GM06990 (cell line): ENCODE results near the gene GRM4.

Source experiments
- DNase-seq: peaks from one replicate; pipeline ENCODE4 v3.0.0-alpha.2; 2011; ENCODE audit not compliant: insufficient read length; ENCODE audit errors: extremely low read depth
- H3K27me3 ChIP-seq: replicated peaks from 2 replicates; pipeline ENCODE4 v1.6.0; 2011; ENCODE audit warnings: low read length; ENCODE audit not compliant: control insufficient read depth, insufficient read depth
- H3K36me3 ChIP-seq: 2 replicates; pipeline ENCODE4 v1.5.1; 2011; ENCODE audit warnings: low read length; ENCODE audit not compliant: control insufficient read depth, insufficient read depth
- H3K4me3 ChIP-seq: replicated peaks from 2 replicates; pipeline ENCODE4 v1.5.1; 2011; ENCODE audit warnings: low read depth, mild to moderate bottlenecking, control low read depth, low read length
- CTCF ChIP-seq: IDR thresholded peaks from 2 replicates; pipeline ENCODE4 v1.5.1; 2011; ENCODE audit warnings: low read length, control low read depth, mild to moderate bottlenecking, inconsistent platforms; ENCODE audit not compliant: insufficient read depth, poor library complexity, severe bottlenecking

Gene GRM4

DNA sequence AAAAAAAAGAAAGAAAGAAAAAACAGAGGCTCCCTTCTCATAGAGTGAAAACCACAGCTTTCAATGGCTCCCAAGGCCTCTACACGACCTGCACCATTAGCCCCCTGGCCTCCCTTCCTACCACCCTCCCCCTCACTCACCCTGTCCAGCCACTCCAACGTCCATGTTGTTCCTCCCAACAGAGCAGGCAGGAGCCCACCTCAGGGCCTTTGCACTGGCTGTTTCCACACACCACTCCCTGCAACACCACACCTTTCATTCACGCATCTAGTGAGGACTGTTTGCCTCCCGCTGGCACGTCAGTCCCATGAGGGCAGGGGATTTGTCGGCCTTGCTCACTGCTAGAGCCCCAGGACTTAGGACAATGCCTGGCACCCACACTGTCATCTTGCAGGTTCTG, 39.5 kb downstream of the GRM4 start:
- DNase-seq, result no peak
- peaks cover 5% of the 10 kb centered on the region for H3K27me3 ChIP-seq
- TF ChIP-seq CTCF, result no peak
- H3K4me3 ChIP-seq, result no peak overlapping the region
- H3K36me3 ChIP-seq, result no peaks in the 10 kb centered on the region

DNA sequence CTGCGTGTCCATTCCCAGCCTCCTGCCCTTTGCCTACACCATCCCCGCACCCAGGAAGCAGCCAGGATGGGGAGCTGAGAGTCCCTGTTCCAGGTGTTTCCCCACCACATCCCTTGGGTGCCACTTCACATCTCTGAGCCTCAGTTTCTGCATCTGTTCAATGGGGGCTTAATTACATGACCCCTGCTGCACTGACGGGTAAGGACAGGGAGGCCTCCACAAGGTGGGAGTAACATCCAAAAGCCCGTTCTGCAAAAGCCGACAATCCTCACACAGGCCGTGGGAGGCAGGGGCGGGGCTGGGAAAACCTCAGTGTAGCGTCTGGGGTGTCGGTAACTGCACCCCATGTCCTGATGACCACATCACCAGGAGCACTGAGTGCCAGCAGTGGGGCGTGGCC, 41.3 kb downstream of the GRM4 start:
- Histone ChIP-seq H3K4me3 (no peak overlapping the region), H3K27me3 (peaks cover 3% of the 10 kb centered on the region), H3K36me3 (no peaks in the 10 kb centered on the region)
- DNase-seq, result no peak
- TF ChIP-seq CTCF, result no peak

- DNase-seq, result no peak
- TF ChIP-seq CTCF, result no peak
- Histone ChIP-seq H3K36me3 (no peaks in the 10 kb centered on the region), H3K27me3 (peaks cover 3% of the 10 kb centered on the region), H3K4me3 (no peak overlapping the region)
Observed at GRCh38 chr6:34104186-34104585, 41.7 kb downstream of the GRM4 start.

DNA sequence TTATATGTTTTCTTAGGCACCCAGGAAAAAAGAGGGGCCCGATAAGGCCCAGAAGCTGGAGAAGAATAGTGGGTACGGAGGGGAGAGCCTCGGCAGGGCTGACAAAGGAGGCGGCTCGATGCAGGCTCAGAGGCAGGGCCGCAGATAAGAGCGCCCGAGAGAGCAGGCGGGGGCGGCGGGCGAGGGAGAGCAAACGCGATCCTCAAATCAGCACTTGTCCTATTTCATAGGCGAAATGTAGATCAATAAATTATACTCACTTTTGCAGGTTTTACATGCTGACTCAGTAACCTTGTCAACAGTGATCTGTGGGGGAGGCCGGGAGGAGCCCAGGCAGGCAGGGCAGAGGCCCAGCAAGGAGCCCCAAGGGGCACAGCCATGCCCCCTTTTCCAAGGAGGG, 42.6 kb downstream of the GRM4 start:
- Histone ChIP-seq H3K36me3 (no peaks in the 10 kb centered on the region), H3K27me3 (peaks cover 3% of the 10 kb centered on the region), H3K4me3 (no peak overlapping the region)
- no peak for DNase-seq
- no peak for TF ChIP-seq CTCF

- no peak for DNase-seq
- H3K36me3 ChIP-seq, result no peaks in the 10 kb centered on the region
- no peak overlapping the region for H3K4me3 ChIP-seq
- H3K27me3 ChIP-seq, result peaks cover 3% of the 10 kb centered on the region
- no peak for TF ChIP-seq CTCF
Observed at GRCh38 chr6:34102696-34103095, 43.2 kb downstream of the GRM4 start.

DNA sequence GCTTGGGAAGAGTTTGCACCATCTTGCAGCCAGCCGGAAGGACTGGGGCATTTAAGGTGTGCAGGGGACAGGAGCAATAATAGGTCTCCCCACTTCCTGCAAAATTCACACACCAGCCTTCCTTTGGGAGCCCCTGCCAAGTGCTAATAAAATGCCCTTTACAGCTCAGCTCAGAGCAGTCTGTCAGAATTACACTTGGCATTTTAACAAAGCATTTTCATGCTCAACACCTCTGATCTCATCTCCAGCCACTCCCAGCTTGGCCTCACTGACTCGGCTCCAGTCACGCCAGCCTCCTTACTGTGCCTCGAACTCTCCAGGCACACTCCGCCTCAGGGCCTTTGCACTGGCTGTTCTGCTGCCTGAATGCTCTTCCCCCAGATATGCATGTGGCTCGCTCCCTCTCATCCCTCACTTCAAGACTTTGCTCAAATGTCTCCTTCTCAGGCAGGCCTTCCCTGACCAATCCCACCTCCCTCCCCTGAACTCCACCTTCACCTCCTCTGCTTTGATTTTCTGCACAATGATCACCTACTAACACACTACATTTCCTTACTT, 43.7 kb downstream of the GRM4 start:
- no peak for TF ChIP-seq CTCF
- DNase-seq, result no peak
- H3K36me3 ChIP-seq, result no peaks in the 10 kb centered on the region
- peaks cover 2% of the 10 kb centered on the region; the same call in 1 of the 2 replicates for H3K27me3 ChIP-seq
- H3K4me3 ChIP-seq, result no peak overlapping the region
